HEK293T (cell line): Measurements from ENCODE around the gene LRIG3.

Source experiments
- ARNT ChIP-seq: fragments of 450-650 bp; IDR thresholded peaks from 2 replicates; pipeline ENCODE4 v1.6.1; 2017; ENCODE audit warnings: mild to moderate bottlenecking
- BHLHE40 ChIP-seq: fragments of 450-650 bp; IDR thresholded peaks from 2 replicates; pipeline ENCODE4 v1.6.1; 2016; ENCODE audit warnings: mild to moderate bottlenecking, moderate library complexity, borderline replicate concordance
- CTBP1 ChIP-seq: fragments of 450-650 bp; IDR thresholded peaks from 2 replicates; pipeline ENCODE4 v1.6.1; 2016; ENCODE audit warnings: borderline replicate concordance
- NFRKB ChIP-seq: fragments of 450-650 bp; IDR thresholded peaks from 2 replicates; pipeline ENCODE4 v1.6.1; 2016; ENCODE audit warnings: mild to moderate bottlenecking, moderate library complexity
- SP1 ChIP-seq: fragments of 450-650 bp; IDR thresholded peaks from 2 replicates; pipeline ENCODE4 v1.6.1; 2017
- SUZ12 ChIP-seq: fragments of 450-650 bp; IDR thresholded peaks from 2 replicates; pipeline ENCODE4 v1.6.1; 2016; ENCODE audit warnings: mild to moderate bottlenecking
- TF ChIP-seq, protein P1 (sequence below): fragments of 450-650 bp; IDR thresholded peaks from 2 replicates; pipeline ENCODE4 v1.6.1; 2016

DNA sequence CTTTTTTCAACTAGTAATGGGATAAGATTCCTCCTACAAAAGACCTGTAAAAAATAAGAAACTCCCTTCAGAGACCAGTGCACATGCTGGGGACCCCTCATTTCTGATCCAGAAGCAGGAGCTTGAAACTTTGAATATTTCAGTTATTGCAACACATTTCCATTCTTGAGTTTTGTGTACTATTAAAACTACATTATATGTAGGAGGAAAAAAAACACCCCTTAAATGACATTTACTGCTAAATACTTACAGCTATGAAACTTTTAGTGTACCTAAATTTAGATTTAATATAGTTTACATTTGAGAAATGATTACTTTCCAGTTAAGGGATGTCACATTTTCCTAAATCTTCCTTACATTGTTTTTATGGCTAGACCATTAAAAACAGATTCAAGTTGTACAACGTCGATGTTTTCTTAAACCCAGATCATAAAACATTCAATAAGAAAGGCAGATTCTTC is 4.1 kb downstream of the LRIG3 start:
- TF ChIP-seq SP1 (no peak), NFRKB (no peak), CTBP1 (no peak), ARNT (no peak), BHLHE40 (no peak), SUZ12 (no peak)
- TF ChIP-seq, protein P1, sequence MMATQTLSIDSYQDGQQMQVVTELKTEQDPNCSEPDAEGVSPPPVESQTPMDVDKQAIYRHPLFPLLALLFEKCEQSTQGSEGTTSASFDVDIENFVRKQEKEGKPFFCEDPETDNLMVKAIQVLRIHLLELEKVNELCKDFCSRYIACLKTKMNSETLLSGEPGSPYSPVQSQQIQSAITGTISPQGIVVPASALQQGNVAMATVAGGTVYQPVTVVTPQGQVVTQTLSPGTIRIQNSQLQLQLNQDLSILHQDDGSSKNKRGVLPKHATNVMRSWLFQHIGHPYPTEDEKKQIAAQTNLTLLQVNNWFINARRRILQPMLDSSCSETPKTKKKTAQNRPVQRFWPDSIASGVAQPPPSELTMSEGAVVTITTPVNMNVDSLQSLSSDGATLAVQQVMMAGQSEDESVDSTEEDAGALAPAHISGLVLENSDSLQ = peak; percentile 69
